GM19351 (cell line): ENCODE measurements around the gene KLHL3.

ENCODE experiments used
- ATAC-seq: cut with Tn5 transposase; IDR thresholded peaks from one replicate; pipeline ENCODE4 v1.9.1; 2021; ENCODE audit warnings: mild to moderate bottlenecking, moderate library complexity; ENCODE audit not compliant: unreplicated experiment

KLHL3 gene

GRCh38 chr5:137712139-137712667 is 23.7 kb downstream of the KLHL3 start:
- no peak for ATAC-seq

DNA sequence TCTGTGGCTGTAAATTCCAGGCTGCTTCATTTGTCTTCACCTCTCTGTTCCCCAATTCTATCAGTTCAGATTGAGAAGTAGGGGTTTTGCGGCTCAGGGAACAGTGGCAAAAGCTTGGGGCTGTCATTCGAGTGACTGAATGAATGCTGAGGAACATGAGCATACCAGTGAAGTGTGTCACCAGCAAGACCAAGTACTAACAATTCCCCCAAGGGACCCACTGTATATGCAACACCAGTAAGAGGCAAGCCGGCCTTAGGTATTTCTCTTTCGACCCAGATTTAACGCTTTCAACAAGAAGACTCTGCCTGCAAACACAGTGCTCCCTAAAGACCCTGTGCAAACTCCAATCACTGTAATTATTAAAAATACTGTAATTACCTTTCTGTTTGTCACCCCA is 25.8 kb downstream of the KLHL3 start:
- ATAC-seq: no peak

- no peak for ATAC-seq
Measured at GRCh38 chr5:137708796-137709559, 26.9 kb downstream of the KLHL3 start.

DNA sequence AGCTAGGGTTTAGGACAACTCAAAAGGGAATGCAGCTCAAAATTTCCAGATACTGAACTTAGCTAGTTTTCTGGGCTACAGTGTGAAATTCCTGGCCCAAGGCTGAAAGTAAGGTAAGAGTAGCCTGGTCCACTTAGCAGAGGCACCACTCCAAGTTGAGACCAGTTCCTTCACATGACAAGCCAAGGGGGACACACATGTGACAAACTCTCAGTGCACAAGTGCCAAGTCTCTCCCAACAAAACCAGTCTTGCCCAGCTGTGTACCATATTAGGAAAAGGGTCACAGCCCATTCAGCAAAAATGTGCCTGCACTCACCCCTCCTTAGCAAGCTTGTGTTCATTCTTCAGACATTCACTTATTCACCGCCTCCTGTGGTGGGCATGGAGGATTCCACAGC is 27.8 kb downstream of the KLHL3 start:
- ATAC-seq: no peak

DNA sequence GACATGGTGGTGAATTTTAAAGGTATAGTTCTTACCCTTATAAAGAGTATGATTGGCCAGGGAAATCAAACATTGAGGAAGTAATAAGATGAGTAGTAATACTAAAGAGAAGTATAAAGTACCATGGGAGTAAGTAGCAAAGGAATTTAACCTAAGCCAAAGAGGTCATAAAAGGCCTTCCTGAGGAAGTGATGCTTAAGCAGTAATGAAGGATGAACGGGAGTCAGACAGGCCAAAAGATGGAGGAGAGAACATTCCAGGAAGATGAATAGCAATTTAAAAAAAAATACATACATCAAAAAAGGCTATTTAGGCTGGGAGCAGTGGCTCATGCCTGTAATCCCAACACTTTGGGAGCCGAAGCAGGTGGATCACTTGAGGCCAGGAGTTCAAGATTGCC is 29.0 kb downstream of the KLHL3 start:
- ATAC-seq: no peak

- ATAC-seq: no peak
Measured at GRCh38 chr5:137705106-137705505, 30.8 kb downstream of the KLHL3 start.

- no peak for ATAC-seq
Measured at GRCh38 chr5:137703565-137703964, 32.3 kb downstream of the KLHL3 start.

DNA sequence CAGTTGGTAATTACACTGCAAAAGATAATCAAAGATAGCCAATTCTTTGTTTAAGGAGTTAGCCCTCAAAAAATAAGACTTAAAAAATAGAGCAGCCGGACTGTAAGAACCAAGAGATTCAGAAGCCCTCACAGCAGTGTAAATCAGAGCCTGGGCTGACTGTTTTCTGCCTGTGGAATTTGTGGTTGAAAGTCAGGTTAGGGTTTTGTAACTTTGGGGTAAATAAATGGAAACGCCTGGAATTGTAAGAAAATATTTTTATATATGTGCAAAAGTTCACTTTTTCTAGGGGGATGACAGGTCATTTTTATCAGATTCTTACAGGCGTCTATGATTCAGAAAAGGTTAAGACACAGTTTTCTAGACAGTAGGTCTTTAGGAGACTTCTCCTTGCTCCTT is 35.6 kb downstream of the KLHL3 start:
- ATAC-seq: no peak

GRCh38 chr5:137699336-137700281 is 36.3 kb downstream of the KLHL3 start:
- no peak for ATAC-seq

DNA sequence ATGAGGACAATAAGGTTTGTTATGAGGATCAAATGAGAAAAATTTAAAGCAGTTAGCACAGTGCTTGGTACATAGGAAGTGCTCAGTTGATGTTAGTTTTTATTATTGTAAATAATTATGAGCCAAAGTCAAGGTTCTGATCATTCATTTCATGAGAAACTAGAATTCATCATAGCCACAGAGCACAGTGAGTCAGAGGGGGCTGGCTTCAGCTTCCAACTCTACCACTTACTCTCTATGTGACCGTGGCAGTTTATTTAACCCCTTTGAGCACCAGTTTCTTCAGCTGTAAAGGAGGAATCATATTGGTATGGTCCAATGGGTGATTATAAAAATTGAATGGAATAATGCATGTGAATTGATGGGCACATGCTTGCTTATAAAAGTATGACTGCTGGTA is 39.4 kb downstream of the KLHL3 start:
- ATAC-seq: no peak

DNA sequence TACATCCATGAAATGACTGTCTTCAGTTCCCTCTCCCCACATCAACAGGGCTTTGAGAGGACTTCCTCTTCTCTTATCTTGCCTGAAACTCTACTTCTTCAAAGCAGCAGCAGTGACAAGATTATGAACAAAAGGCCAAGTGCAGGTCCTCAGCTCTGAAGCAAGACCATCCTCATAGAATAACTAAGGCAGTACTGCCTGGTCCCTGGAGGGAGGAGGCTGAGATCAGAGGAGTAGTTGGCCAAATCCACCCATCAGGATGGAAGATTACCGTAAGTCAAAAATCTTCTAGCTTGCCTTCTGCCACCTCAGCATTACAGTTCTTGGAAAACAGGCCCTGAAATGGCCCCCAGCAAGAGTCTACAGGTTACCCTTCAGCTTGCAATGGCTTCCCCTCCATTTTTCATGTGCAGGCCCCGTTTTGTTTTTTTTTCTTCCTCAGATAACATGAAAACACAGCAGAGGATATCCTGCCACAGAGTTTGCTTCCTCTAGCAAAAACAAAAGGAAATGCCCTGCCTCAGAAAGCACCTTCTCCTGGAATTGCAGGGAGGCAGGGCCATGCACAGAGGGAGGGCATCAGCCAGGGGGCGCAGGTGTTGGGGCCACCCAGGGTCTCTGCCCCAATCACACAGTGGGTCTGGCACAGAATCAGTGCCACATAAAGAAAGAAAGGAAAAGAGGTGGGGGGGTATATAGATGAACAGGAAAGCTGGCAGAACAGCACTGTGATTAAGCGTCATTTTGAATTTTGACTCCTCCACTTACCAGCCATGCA is 40.0 kb downstream of the KLHL3 start:
- ATAC-seq: no peak

DNA sequence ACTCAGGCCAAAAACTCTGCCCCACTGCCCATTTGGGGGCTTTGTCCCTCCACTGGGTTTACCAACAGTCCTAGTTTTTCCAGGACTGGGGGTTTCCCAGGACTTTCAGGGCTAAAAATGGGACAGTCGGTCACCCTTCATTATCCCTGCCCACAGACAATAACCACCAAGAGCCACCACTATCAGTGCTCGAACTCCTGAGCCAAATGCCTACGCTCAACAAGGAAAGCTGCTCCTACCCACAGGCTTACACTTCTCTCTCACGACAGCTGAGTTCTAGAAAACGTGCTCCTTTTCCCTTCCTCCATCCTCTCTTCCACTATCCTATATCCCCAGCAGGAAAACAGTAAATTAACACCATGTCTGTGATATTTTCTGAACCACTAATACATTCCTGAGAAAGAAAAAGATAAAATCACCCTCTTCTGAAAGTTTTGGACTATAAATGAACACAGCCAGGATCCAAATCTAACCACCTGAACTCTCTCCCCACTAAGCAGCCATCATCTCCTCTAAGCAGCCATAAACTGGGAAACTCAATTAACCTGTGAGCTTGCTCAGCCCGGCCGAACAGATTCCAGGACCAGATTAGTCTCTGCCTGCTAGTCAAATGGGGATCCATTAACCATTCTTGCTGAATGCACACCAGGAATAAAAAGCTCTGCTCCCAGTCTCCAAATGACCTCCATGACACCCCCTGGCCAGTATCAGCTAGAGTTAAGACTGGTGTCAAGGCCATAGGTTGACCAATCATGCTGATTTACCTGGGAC is 41.8 kb downstream of the KLHL3 start:
- ATAC-seq: no peak

DNA sequence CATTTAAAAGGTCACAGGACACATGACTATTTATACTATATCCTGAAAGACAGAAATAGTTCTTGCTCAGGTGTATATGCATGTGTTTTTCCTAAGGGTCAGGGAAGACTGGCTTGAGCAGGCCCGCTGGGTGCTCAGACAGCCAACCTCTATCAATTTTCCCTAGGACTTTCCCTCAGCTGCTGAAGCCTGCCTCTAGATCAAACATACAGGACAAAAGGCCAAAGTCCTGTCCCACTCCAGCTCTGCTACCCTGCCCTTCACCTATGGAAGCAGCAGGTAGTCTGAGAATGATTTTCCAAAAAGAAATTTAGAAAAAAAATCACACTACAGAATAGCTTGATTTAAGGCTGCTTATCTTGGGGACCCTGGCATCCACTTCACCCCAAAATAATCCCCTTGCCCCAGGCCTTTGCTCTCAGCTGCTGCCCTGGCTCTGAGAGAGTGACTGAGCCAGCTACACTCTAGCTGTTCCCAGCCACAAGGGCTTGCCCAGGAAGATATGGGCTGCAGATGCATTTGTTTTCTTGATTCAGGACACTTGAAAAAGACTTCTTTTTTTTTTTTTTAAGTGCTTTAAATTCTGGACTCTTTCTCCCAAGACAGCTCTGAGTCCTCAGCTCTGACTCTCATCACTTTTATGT is 42.5 kb downstream of the KLHL3 start:
- no peak for ATAC-seq

- ATAC-seq: no peak
Measured at GRCh38 chr5:137689306-137689705, 46.6 kb downstream of the KLHL3 start.

DNA sequence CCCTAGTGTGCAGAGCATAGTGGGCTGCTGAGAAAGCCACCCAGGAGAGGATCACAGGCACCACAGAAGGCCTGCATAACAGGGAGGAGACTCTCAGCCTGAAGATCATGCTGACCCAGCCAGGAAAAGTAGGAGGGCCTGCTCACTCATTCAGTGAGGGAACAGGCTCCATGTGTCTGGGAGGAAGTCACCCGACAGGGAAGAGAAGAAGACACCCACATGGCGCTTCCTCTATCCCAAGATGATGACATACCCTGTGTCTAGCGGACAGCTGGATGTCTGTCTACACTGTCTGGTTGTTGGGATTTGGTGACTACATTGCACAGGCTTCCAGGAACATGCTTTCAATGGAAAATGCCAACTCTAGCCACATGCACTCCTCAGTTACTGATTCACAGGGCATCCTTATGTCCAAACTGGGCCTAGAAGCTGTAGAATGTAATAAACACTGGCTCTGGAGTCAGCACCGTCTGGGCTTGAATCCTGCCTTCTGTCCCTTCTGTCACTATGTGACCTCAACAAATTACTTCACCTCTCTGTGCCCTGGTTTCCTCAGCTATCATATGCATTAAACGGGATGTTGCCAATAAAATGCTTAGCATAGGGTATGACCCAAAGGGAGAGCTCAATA is 47.6 kb downstream of the KLHL3 start:
- no peak for ATAC-seq

DNA sequence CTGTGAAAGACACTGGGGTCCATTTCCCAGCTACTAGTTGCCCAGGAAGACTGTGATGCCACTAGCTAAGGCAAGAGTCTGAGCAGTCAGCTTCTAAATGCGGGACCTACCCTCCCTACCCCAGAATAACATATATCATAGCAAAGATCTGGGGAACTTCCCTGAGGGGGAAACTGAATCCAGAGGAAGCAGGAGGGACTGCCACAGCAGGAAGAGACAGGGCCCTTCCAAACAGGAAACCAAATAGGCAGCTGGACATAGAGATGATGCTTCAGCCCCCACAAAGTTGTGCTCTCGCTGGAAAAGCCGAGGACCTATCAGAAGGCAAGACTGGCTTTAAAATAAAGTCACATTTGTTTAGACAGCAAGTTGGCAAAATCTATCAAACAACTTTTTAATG is 51.1 kb downstream of the KLHL3 start:
- ATAC-seq: no peak

DNA sequence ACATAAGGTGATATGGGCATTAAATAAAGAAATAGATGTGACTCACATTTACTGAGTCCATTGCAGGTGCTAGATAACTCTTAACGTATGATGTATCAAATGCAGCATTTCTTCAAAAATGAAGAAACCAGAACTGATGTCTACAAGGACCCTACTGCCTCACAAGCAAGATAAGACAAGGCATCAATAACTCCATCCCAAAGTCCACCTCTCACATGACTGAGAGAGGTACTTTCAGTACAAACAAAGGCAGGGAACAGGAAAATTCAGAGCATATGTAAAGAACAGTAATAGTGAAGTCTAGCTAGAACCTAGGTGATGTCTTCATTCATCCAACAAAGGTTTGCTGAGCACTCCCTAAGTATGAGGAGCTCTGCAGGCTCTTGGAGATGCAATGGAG is 54.7 kb downstream of the KLHL3 start:
- ATAC-seq: no peak

- no peak for ATAC-seq
Measured at GRCh38 chr5:137679910-137680309, 56.0 kb downstream of the KLHL3 start.

GRCh38 chr5:137679195-137679594 is 56.7 kb downstream of the KLHL3 start:
- no peak for ATAC-seq
